Measurements from ENCODE around the gene TBCCD1.

TBCCD1 gene

GRCh38 chr3:186530415-186530814 lies 36.7 kb downstream of the TBCCD1 start:
- no peak overlapping the region for H3K4me3 ChIP-seq (ENCODE audit: control insufficient read depth, low read depth, low read length)
- no peak for TF ChIP-seq CTCF (IDR thresholded peaks at IDR 0.05; ENCODE audit: control insufficient read depth, insufficient read depth, low read depth, low read length, missing control alignments)
- no peak for DNase-seq (ENCODE audit: low read depth)

GRCh38 chr3:186529201-186529999 lies 37.7 kb downstream of the TBCCD1 start:
- no peak overlapping the region for H3K4me3 ChIP-seq (ENCODE audit: control insufficient read depth, low read depth, low read length)
- no peak for DNase-seq (ENCODE audit: low read depth)
- TF ChIP-seq CTCF (IDR thresholded peaks at IDR 0.05; ENCODE audit: control insufficient read depth, insufficient read depth, low read depth, low read length, missing control alignments): no peak

- DNase-seq (ENCODE audit: low read depth): no peak
- H3K4me3 ChIP-seq (ENCODE audit: control insufficient read depth, low read depth, low read length): no peak overlapping the region
- TF ChIP-seq CTCF (IDR thresholded peaks at IDR 0.05; ENCODE audit: control insufficient read depth, insufficient read depth, low read depth, low read length, missing control alignments): no peak
These were observed 40.9 kb downstream of the TBCCD1 start for GRCh38 chr3:186526256-186526606.

- H3K4me3 ChIP-seq (ENCODE audit: control insufficient read depth, low read depth, low read length): no peak overlapping the region
- DNase-seq (ENCODE audit: low read depth): no peak
- no peak for TF ChIP-seq CTCF (IDR thresholded peaks at IDR 0.05; ENCODE audit: control insufficient read depth, insufficient read depth, low read depth, low read length, missing control alignments)
These were observed 41.5 kb downstream of the TBCCD1 start for GRCh38 chr3:186525369-186526255.

GRCh38 chr3:186524616-186525015 lies 42.5 kb downstream of the TBCCD1 start:
- no peak for DNase-seq (ENCODE audit: low read depth)
- TF ChIP-seq CTCF (IDR thresholded peaks at IDR 0.05; ENCODE audit: control insufficient read depth, insufficient read depth, low read depth, low read length, missing control alignments): no peak

GRCh38 chr3:186523434-186523833 lies 43.7 kb downstream of the TBCCD1 start:
- no peak overlapping the region for H3K4me3 ChIP-seq (ENCODE audit: control insufficient read depth, low read depth, low read length)
- TF ChIP-seq CTCF (IDR thresholded peaks at IDR 0.05; ENCODE audit: control insufficient read depth, insufficient read depth, low read depth, low read length, missing control alignments): no peak
- DNase-seq (ENCODE audit: low read depth): no peak

More at GRCh38 chr3:186524616-186525015, 42.5 kb downstream of the TBCCD1 start:
- H3K4me3 ChIP-seq (ENCODE audit: control insufficient read depth, low read depth, low read length): no peak overlapping the region
